DOHH2 (cell line): Measurements from ENCODE around the gene VIT.

Experiments used
- H3F3A ChIP-seq: fragments of 200-600 bp; sonication (generic), shearing (Covaris generic); 2 replicates; pipeline ENCODE4 v1.6.0; 2016; ENCODE audit warnings: antibody characterized with exemption, mild to moderate bottlenecking; ENCODE audit not compliant: control insufficient read depth, insufficient read depth
- H3K27ac ChIP-seq: fragments of 200-600 bp; sonication (generic); 2 replicates; pipeline ENCODE4 v1.5.1; 2014; ENCODE audit warnings: low read depth, mild to moderate bottlenecking, low read length, moderate library complexity
- H3K27me3 ChIP-seq: fragments of 200-600 bp; sonication (generic); 2 replicates; pipeline ENCODE4 v1.6.1; 2014; ENCODE audit warnings: mild to moderate bottlenecking, low read length, mixed read lengths; ENCODE audit not compliant: control insufficient read depth
- H3K36me3 ChIP-seq: fragments of 200-600 bp; sonication (generic); 2 replicates; pipeline ENCODE4 v1.6.1; 2014; ENCODE audit warnings: mild to moderate bottlenecking, low read length, moderate library complexity, mixed read lengths; ENCODE audit not compliant: control insufficient read depth
- H3K4me1 ChIP-seq: fragments of 200-600 bp; sonication (generic); 2 replicates; pipeline ENCODE4 v1.6.1; 2014; ENCODE audit warnings: mild to moderate bottlenecking, low read length, mixed read lengths; ENCODE audit not compliant: control insufficient read depth
- H3K4me2 ChIP-seq: fragments of 200-600 bp; sonication (generic); 2 replicates; pipeline ENCODE4 v1.6.0; 2014; ENCODE audit warnings: mild to moderate bottlenecking, low read length, moderate library complexity
- H3K4me3 ChIP-seq: fragments of 200-600 bp; sonication (generic); 2 replicates; pipeline ENCODE4 v1.5.1; 2014; ENCODE audit warnings: mild to moderate bottlenecking, low read length, mixed read lengths
- H3K79me2 ChIP-seq: fragments of 200-600 bp; sonication (generic); 2 replicates; pipeline ENCODE4 v1.6.1; 2014; ENCODE audit warnings: mild to moderate bottlenecking, low read length, mixed read lengths; ENCODE audit not compliant: control insufficient read depth
- H3K9me2 ChIP-seq: fragments of 200-600 bp; sonication (generic); replicated peaks from 2 replicates; pipeline ENCODE4 v1.6.1; 2014; ENCODE audit warnings: mild to moderate bottlenecking, low read length, mixed read lengths; ENCODE audit not compliant: control insufficient read depth
- H3K9me3 ChIP-seq: fragments of 200-600 bp; sonication (generic); 2 replicates; pipeline ENCODE4 v1.6.1; 2014; ENCODE audit warnings: antibody characterized with exemption, low read length, mixed read lengths; ENCODE audit not compliant: control insufficient read depth, insufficient read depth
- H4K20me1 ChIP-seq: fragments of 200-600 bp; sonication (generic); 2 replicates; pipeline ENCODE4 v1.6.0; 2014; ENCODE audit warnings: low read depth, mild to moderate bottlenecking, antibody characterized with exemption, low read length, moderate library complexity; ENCODE audit not compliant: control insufficient read depth, insufficient read depth
- CTCF ChIP-seq: fragments of 200-600 bp; sonication (generic); IDR thresholded peaks from one replicate; pipeline ENCODE4 v1.5.1; 2014; ENCODE audit warnings: antibody characterized with exemption, mild to moderate bottlenecking, low read depth, low read length; ENCODE audit not compliant: poor library complexity, severe bottlenecking
- EZH2phosphoT487 ChIP-seq: fragments of 200-600 bp; sonication (generic); IDR thresholded peaks from 2 replicates; pipeline ENCODE4 v1.6.1; 2017; ENCODE audit warnings: borderline replicate concordance, mild to moderate bottlenecking, antibody characterized with exemption, low read length, moderate library complexity, mixed read lengths

Gene VIT

GRCh38 chr2:36653967-36654694, 42.4 kb upstream of the VIT start:
- Histone ChIP-seq H3K4me3 (no peak overlapping the region), H3K27me3 (peaks cover 7% of the 10 kb centered on the region; the same call in 1 of the 2 replicates), H3K36me3 (no peaks in the 10 kb centered on the region), H4K20me1 (no peaks in the 10 kb centered on the region), H3K4me2 (no peak overlapping the region), H3K4me1 (no peaks in the 10 kb centered on the region), H3K27ac (no peak overlapping the region), H3K9me2 (no peaks in the 10 kb centered on the region), H3F3A (no peaks in the 10 kb centered on the region), H3K79me2 (no peaks in the 10 kb centered on the region), H3K9me3 (no peaks in the 10 kb centered on the region)
- TF ChIP-seq CTCF: no peak
- TF ChIP-seq EZH2phosphoT487: no peak

- H3F3A ChIP-seq: no peaks in the 10 kb centered on the region
- no peak for TF ChIP-seq EZH2phosphoT487
- TF ChIP-seq CTCF: no peak
- H4K20me1 ChIP-seq: no peaks in the 10 kb centered on the region
- no peaks in the 10 kb centered on the region for H3K9me2 ChIP-seq
- H3K79me2 ChIP-seq: no peaks in the 10 kb centered on the region
- no peak overlapping the region for H3K4me2 ChIP-seq
- peaks cover 7% of the 10 kb centered on the region; the same call in 1 of the 2 replicates for H3K27me3 ChIP-seq
- H3K27ac ChIP-seq: no peak overlapping the region
- H3K4me1 ChIP-seq: no peaks in the 10 kb centered on the region
- H3K4me3 ChIP-seq: no peak overlapping the region
- H3K36me3 ChIP-seq: no peaks in the 10 kb centered on the region
- no peaks in the 10 kb centered on the region for H3K9me3 ChIP-seq
These were observed 41.1 kb upstream of the VIT start for GRCh38 chr2:36655453-36655852.

- peaks cover 7% of the 10 kb centered on the region; the same call in 1 of the 2 replicates for H3K27me3 ChIP-seq
- no peaks in the 10 kb centered on the region for H3K9me2 ChIP-seq
- no peak for TF ChIP-seq EZH2phosphoT487
- TF ChIP-seq CTCF: no peak
- H3F3A ChIP-seq: no peaks in the 10 kb centered on the region
- H3K4me2 ChIP-seq: no peak overlapping the region
- no peaks in the 10 kb centered on the region for H4K20me1 ChIP-seq
- H3K9me3 ChIP-seq: no peaks in the 10 kb centered on the region
- no peak overlapping the region for H3K27ac ChIP-seq
- no peaks in the 10 kb centered on the region for H3K79me2 ChIP-seq
- no peak overlapping the region for H3K4me3 ChIP-seq
- no peaks in the 10 kb centered on the region for H3K4me1 ChIP-seq
- no peaks in the 10 kb centered on the region for H3K36me3 ChIP-seq
These were observed 38.8 kb upstream of the VIT start for GRCh38 chr2:36657703-36658102.
